Adrenal gland (tissue), 5 donors: ENCODE data around the gene KEAP1.

Experiments used
- CTCF ChIP-seq, 6 experiments: fragments of 450-650 bp in 4 of 6; fragments of 200-600 bp in 2 of 6; sonication (generic) in 1 of 6; IDR thresholded peaks; 1 replicate in 5 of 6; 2 replicates in 1 of 6; pipeline versions ENCODE4 v1.5.1 to v1.8.0; 2016 to 2021; ENCODE audit warnings: antibody characterized with exemption in 6 of 6, mild to moderate bottlenecking in 2 of 6, moderate library complexity in 1 of 6
- POLR2A ChIP-seq, 2 donors: fragments of 450-650 bp; IDR thresholded peaks; one replicate each; pipeline ENCODE4 v1.6.1; 2017; ENCODE audit warnings: antibody characterized with exemption in 2 of 2, mild to moderate bottlenecking in 2 of 2, moderate library complexity in 1 of 2
- donor health status: DM: no; HTN: no; CAD: no.

- TF ChIP-seq CTCF (IDR thresholded peaks at IDR 0.05) (no peak), POLR2A (IDR thresholded peaks at IDR 0.05) (no peak)
These were observed 45.7 kb upstream of the KEAP1 start for GRCh38 chr19:10548746-10549276.
